RWPE1 (cell line): ENCODE results near the gene OGFR.

Experiments
- CTCF ChIA-PET: fragments of 350-600 bp; sonication (Branson Sonifier 250); formaldehyde crosslinking; extraction: SDS; loops from one replicate; lab custom pipeline; 2021; lab: Yijun Ruan, JAX
- POLR2A ChIA-PET: fragments of 400-600 bp; formaldehyde crosslinking; extraction: SDS; loops from one replicate; lab custom pipeline; 2020; ENCODE audit warnings: antibody characterized with exemption; ENCODE audit not compliant: low non-redundant PET; lab: Yijun Ruan, JAX
- DNase-seq: peaks from one replicate; pipeline ENCODE4 v3.0.0; 2012; ENCODE audit warnings: low spot score
- H3K27ac ChIP-seq: fragments of 450-650 bp; 2 replicates; pipeline ENCODE4 v1.5.1; 2017
- TF ChIP-seq, protein P1 (sequence below): fragments of 450-650 bp; conservative IDR thresholded peaks from 2 replicates; pipeline ENCODE4 v1.5.1; 2017; ENCODE audit warnings: low read depth, mild to moderate bottlenecking

The OGFR gene

DNA sequence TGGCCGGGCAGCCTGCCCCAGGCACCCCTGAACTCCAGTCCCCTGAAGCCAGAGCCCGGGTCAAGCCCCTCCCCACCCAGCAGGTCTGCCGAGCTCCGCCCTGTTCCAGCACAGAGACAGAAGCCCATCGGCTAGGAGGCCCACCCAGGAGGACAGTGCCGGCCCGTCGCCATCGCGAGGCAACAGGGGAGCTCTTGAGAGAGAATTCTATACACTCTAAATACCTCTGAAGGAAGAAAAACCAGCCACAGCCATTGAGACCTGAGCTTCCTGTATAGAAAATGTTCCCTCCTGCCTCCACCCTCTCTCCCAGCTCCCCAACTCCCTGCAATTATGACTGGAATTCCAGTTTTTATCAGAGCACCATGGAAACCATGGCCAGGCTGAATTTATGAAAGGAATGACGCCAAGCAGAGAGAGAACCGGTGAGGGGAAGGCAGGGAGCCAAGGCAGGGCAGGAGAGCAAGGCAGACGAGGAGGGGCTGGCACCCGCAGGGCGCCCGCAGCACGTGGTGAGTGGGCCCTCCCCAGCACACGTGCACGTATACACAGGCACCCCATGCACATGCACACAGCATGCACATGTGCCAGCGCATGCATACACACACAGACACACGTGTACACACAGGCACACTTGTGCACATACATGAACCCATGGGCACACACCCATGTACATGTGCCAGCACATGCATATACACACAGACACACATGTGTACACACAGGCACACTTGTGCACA is 35.9 kb upstream of the OGFR start:
- ChIA-PET CTCF (interaction anchor here (1.0 to 1.3 kb wide), 2 partner anchors 22 to 60 kb away, joined by 3 read pairs; partner anchors contain the start of gene NTSR1), POLR2A (no interaction called here)
- DNase-seq = peak; percentile 73
- TF ChIP-seq, protein P1, sequence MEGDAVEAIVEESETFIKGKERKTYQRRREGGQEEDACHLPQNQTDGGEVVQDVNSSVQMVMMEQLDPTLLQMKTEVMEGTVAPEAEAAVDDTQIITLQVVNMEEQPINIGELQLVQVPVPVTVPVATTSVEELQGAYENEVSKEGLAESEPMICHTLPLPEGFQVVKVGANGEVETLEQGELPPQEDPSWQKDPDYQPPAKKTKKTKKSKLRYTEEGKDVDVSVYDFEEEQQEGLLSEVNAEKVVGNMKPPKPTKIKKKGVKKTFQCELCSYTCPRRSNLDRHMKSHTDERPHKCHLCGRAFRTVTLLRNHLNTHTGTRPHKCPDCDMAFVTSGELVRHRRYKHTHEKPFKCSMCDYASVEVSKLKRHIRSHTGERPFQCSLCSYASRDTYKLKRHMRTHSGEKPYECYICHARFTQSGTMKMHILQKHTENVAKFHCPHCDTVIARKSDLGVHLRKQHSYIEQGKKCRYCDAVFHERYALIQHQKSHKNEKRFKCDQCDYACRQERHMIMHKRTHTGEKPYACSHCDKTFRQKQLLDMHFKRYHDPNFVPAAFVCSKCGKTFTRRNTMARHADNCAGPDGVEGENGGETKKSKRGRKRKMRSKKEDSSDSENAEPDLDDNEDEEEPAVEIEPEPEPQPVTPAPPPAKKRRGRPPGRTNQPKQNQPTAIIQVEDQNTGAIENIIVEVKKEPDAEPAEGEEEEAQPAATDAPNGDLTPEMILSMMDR = no peak
- peak overlapping the region; percentile 99 for H3K27ac ChIP-seq

DNA sequence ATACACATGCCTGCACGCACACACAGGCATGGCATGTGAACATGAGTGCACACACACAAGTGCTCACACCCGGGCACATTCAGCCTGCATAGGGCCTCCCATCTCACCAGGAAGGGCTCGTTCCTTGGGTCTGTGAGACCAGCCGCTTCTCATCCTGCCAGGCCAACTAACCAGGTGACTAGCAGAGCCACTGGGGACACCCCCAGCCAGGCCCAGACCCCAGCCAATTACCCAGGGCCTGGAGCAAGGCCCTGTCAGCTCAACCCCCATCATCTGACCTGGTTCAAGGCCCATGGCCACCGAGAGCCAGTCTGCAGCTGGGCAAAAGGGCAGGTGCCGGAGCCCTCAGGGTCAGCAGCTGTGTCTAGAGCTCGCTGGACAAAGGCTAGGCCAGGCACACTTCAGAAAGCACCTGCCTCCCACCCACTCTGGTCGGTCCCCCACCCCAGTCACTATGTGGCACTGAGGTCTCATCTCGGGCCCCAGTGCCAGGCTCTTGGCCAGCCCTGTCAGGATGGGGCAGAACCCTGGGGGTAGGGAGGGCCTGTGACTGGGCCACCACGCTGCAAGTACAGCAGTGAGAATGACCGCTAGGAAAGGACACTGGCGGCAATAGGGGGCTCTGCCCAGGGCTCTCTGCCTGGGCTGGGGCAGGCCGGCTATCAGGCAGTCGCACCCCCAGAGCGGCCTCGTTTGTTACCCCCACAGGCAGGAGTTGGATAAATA is 35.1 kb upstream of the OGFR start:
- H3K27ac ChIP-seq = peak overlapping the region; percentile 99
- POLR2A ChIA-PET = no interaction called here
- CTCF ChIA-PET = interaction anchor here (1.0 to 1.3 kb wide), 2 partner anchors 22 to 61 kb away, joined by 3 read pairs; partner anchors contain the start of gene NTSR1
- TF ChIP-seq, protein P1 = no peak
- DNase-seq = no peak

DNA sequence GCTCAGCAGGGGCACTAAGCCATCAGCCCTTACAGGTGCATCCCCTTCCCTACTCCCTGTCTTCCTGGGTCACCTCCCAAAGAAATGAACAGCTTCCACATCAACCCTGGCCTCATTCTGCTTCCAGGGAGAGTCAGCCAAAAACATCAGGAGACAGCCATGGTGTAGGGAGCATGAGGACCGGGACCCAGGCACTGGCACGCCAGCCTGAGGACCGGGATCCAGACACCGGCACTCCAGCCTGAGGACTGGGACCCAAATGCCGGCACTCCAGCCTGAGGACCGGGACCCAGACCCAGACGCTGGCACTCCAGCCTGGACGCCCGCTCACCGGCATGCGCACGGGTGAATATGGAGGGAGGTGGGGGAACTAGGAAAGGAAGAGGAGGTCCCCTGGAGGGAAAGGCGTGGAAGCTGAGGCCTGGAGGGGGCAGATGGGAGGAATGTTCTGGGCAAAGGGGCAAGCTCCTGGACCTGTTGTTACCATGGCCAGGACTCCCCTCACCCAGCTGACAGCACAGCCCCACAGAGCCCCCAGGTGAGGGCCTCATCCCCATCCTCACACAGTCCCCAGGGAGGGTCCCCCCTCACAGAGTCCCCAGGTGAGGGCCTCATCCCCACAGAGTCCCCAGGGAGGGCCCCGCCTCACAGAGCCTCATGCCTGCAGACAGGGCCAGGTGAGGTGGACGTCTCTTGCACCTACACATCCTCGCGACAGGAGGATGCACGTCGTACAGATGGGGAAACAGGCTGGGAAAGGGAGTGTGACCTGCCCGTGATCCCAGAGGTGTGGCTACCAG is 34.3 kb upstream of the OGFR start:
- CTCF ChIA-PET = interaction anchor here (0.7 to 1.3 kb wide), 3 partner anchors 31 to 395 kb away, joined by 3 to 6 read pairs (median 3); partner anchors contain the start of gene NTSR1

DNA sequence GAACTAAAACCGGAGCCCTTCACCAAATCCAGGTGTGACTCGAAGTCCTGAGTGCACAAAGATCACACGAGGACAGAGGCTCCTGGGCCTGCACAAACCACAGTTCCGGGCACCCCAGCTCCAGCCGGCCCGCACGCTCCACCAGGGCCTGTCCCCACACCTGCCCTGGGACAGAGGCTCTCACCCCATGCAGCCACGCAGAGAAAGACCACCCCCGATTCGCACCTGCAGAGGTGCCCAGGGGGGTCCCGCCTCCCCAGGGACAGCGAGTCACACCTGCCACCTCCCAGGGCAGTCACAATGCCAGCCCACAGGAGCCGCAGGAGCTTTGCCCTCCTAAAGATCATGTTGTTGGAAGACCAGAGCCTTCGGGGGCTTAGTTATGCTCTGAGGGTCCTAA is 33.7 kb upstream of the OGFR start:
- POLR2A ChIA-PET = interaction anchor here (0.6 kb wide), 2 partner anchors 11 to 60 kb away, joined by 3 to 5 read pairs; no protein-coding TSS in a partner anchor

More for the DNA sequence above, 34.3 kb upstream of the OGFR start:
- TF ChIP-seq, protein P1 = no peak
- DNase-seq = no peak
- POLR2A ChIA-PET = interaction anchor here (0.6 kb wide), 1 partner anchor 10 kb away, joined by 5 read pairs; no protein-coding TSS in a partner anchor
- peak overlapping the region; percentile 99 for H3K27ac ChIP-seq

DNA sequence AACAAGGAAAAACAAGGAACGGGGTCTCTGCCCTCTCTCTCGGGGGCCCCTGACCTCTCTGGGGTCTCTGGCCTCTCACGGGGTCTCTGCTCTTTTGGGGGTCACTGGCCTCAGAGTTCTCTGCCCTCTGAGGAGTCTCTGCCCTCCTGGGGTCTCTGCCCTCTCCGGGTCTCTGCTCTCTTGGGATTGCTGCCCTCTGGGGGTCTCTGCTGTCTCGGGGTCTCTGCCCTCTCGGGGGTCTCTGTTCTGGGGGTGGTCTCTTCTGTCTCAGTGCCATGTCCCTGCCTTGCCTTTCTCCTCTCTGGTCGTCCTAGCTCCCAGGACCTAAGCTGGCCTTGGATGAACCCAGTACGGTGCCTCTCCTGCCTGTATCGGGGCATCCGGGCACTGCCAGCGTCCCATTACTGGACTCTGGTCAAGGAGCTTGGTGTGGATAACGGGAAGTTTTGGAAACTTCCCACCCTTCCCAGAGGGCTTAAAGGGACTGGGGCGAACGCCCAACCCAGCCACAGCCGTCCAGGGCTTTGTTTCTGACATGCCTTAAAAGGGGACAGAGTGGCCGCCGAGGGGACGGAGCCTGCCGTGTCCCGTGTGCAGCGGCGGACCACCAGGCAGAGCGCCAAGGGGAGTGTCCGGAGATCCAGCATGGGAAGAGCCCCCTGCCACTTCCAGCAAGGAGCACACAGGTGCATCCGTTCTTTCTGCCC is 33.1 kb upstream of the OGFR start:
- peak overlapping the region; percentile 99 for H3K27ac ChIP-seq
- CTCF ChIA-PET = interaction anchor here (0.7 to 2.4 kb wide), 3 partner anchors 20 to 396 kb away, joined by 3 to 14 read pairs (median 6); no protein-coding TSS in a partner anchor
- TF ChIP-seq, protein P1 = no peak
- POLR2A ChIA-PET = interaction anchor here (0.6 kb wide), 2 partner anchors 12 to 61 kb away, joined by 3 to 5 read pairs; no protein-coding TSS in a partner anchor
- no peak for DNase-seq

More for the DNA sequence above, 33.7 kb upstream of the OGFR start:
- DNase-seq = no peak
- peak overlapping the region; percentile 99 for H3K27ac ChIP-seq
- CTCF ChIA-PET = interaction anchor here (0.7 to 1.1 kb wide), 2 partner anchors 31 to 395 kb away, joined by 3 to 6 read pairs; no protein-coding TSS in a partner anchor
- TF ChIP-seq, protein P1 = no peak
